HepG2 (cell line): Measurements from ENCODE around the gene PPDPF. TPM values are rescaled to one million over a fixed set of nuclear protein-coding genes. Genes with fewer than 3 reads are reported as not detected.

ENCODE experiments used
- CC2D1A ChIP-seq: sonication (generic); formaldehyde crosslinking; IDR thresholded peaks from 2 replicates; pipeline ENCODE4 v1.8.1; 2023; ENCODE audit warnings: mild to moderate bottlenecking, missing genetic modification reagents
- FOXK1 ChIP-seq: sonication (generic); formaldehyde crosslinking; IDR thresholded peaks from 2 replicates; pipeline ENCODE4 v1.4.0; 2020; ENCODE audit warnings: low read depth, missing genetic modification reagents, borderline replicate concordance
- PAWR ChIP-seq: sonication (generic); formaldehyde crosslinking; IDR thresholded peaks from 2 replicates; pipeline ENCODE4 v1.4.0; 2020; ENCODE audit warnings: missing genetic modification reagents, mild to moderate bottlenecking, borderline replicate concordance
- PLRG1 ChIP-seq: fragments of 450-650 bp; conservative IDR thresholded peaks from 2 replicates; pipeline ENCODE4 v1.6.1; 2016
- SIN3B ChIP-seq: fragments of 150-350 bp; IDR thresholded peaks from 2 replicates; pipeline ENCODE4 v1.6.1; 2014; ENCODE audit warnings: low read length
- TAF15 ChIP-seq: fragments of 200-400 bp; formaldehyde crosslinking; IDR thresholded peaks from one replicate; pipeline ENCODE4 v1.6.1; 2018; ENCODE audit warnings: mild to moderate bottlenecking, low read depth, low read length; ENCODE audit not compliant: poor library complexity, severe bottlenecking
- ZBTB33 ChIP-seq: sonication (generic); formaldehyde crosslinking; IDR thresholded peaks from 2 replicates; pipeline ENCODE4 v1.4.0; 2020; ENCODE audit warnings: missing genetic modification reagents
- ZEB1 ChIP-seq: IDR thresholded peaks from 2 replicates; pipeline ENCODE4 v1.6.1; 2012; ENCODE audit warnings: mild to moderate bottlenecking, low read depth, inconsistent platforms; ENCODE audit not compliant: insufficient replicate concordance
- ZFP37 ChIP-seq: sonication (generic); formaldehyde crosslinking; IDR thresholded peaks from 2 replicates; pipeline ENCODE4 v1.4.0; 2020; ENCODE audit warnings: missing genetic modification reagents, borderline replicate concordance
- ZNF576 ChIP-seq: sonication (generic); formaldehyde crosslinking; IDR thresholded peaks from 2 replicates; pipeline ENCODE4 v1.4.0; 2020; ENCODE audit warnings: mild to moderate bottlenecking, missing genetic modification reagents
- ZNF746 ChIP-seq: sonication (generic); formaldehyde crosslinking; IDR thresholded peaks from 2 replicates; pipeline ENCODE4 v1.8.0; 2022; ENCODE audit warnings: mild to moderate bottlenecking, missing genetic modification reagents
- polyA plus RNA-seq, 8 experiments: library from polyadenylated mRNA; depleted of rRNA in 3 of 8; stranded (reverse) in 7 of 8; unstranded in 1 of 8; fragments of >200 nt; fragmentation: Illumina TruSeq in 4 of 8; extraction: Trizol in 4 of 8; gene quantifications; 2 replicates each; pipeline versions ENCODE4 v1.2.1 to v1.2.3, GENCODE V29; 2011 to 2016; ENCODE audit warnings: low read depth in 4 of 8, missing spikeins in 1 of 8, mixed read lengths in 1 of 8; ENCODE audit not compliant: insufficient read depth in 1 of 8
- total RNA-seq, 5 experiments: library from RNA; depleted of rRNA; stranded (reverse); fragments of >200 nt; fragmentation: Illumina TruSeq; extraction: Trizol; gene quantifications; 2 replicates each; pipeline ENCODE4 v1.2.3, GENCODE V29; 2016; ENCODE audit warnings: low read depth in 1 of 5
- TF ChIP-seq, protein P1 (sequence below): sonication (generic); formaldehyde crosslinking; IDR thresholded peaks from one replicate; pipeline ENCODE4 v1.5.1; 2020; ENCODE audit warnings: mild to moderate bottlenecking, missing genetic modification reagents; ENCODE audit errors: not compliant biosample characterization
- TF ChIP-seq, protein P2 (sequence below): sonication (generic); formaldehyde crosslinking; IDR thresholded peaks from 2 replicates; pipeline ENCODE4 v1.4.0; 2020; ENCODE audit warnings: mild to moderate bottlenecking, missing genetic modification reagents
- TF ChIP-seq, protein P3 (sequence below): sonication (generic); formaldehyde crosslinking; IDR thresholded peaks from 2 replicates; pipeline ENCODE4 v1.4.0; 2020; ENCODE audit warnings: missing genetic modification reagents
- TF ChIP-seq, protein P4 (sequence below): sonication (generic); formaldehyde crosslinking; IDR thresholded peaks from 2 replicates; pipeline ENCODE4 v1.4.0; 2020; ENCODE audit warnings: mild to moderate bottlenecking, missing genetic modification reagents

PPDPF gene
- total and polyA plus RNA-seq, 2 of the 13 experiments (the other 11 are each of a cell fraction or from before 2014, with no cell fraction given), result 1.8 to 7.0 TPM

DNA sequence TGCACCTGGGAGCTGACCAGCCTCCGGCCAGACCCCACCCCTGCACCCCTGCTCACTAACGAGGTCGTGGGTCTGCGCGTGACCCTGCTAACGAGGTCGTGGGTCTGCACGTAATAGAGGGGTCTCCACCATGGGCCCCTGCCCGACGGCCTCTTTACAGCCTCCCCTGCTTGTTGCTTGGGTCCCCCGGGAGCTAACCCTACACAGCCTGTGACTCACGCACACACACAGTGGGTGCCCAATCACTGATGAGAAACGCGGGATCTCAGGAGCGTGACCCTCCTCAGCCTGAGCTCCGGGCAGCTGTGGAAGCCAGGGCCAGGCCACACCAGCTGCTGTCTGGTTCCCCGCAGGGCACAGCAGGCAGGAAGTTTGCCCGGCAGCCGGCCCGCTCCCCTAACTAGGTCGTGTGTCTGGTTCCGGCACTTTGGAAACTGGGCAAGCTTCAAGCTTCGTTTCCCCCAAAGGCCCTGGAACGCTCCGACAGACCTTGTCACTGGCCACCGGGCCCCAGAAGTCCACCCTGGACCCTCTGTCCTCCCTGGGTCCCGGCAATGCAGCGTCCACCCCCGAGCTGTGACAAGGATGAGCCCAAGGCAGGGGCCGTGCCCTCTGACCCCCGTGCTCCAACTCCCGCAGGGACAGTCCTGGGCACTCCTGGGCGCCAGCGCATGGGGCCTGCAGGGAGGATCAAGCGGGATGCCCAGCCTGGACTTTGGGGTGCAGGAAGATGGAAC lies 15.8 kb downstream of the PPDPF start (continued):
- TF ChIP-seq, protein P1, sequence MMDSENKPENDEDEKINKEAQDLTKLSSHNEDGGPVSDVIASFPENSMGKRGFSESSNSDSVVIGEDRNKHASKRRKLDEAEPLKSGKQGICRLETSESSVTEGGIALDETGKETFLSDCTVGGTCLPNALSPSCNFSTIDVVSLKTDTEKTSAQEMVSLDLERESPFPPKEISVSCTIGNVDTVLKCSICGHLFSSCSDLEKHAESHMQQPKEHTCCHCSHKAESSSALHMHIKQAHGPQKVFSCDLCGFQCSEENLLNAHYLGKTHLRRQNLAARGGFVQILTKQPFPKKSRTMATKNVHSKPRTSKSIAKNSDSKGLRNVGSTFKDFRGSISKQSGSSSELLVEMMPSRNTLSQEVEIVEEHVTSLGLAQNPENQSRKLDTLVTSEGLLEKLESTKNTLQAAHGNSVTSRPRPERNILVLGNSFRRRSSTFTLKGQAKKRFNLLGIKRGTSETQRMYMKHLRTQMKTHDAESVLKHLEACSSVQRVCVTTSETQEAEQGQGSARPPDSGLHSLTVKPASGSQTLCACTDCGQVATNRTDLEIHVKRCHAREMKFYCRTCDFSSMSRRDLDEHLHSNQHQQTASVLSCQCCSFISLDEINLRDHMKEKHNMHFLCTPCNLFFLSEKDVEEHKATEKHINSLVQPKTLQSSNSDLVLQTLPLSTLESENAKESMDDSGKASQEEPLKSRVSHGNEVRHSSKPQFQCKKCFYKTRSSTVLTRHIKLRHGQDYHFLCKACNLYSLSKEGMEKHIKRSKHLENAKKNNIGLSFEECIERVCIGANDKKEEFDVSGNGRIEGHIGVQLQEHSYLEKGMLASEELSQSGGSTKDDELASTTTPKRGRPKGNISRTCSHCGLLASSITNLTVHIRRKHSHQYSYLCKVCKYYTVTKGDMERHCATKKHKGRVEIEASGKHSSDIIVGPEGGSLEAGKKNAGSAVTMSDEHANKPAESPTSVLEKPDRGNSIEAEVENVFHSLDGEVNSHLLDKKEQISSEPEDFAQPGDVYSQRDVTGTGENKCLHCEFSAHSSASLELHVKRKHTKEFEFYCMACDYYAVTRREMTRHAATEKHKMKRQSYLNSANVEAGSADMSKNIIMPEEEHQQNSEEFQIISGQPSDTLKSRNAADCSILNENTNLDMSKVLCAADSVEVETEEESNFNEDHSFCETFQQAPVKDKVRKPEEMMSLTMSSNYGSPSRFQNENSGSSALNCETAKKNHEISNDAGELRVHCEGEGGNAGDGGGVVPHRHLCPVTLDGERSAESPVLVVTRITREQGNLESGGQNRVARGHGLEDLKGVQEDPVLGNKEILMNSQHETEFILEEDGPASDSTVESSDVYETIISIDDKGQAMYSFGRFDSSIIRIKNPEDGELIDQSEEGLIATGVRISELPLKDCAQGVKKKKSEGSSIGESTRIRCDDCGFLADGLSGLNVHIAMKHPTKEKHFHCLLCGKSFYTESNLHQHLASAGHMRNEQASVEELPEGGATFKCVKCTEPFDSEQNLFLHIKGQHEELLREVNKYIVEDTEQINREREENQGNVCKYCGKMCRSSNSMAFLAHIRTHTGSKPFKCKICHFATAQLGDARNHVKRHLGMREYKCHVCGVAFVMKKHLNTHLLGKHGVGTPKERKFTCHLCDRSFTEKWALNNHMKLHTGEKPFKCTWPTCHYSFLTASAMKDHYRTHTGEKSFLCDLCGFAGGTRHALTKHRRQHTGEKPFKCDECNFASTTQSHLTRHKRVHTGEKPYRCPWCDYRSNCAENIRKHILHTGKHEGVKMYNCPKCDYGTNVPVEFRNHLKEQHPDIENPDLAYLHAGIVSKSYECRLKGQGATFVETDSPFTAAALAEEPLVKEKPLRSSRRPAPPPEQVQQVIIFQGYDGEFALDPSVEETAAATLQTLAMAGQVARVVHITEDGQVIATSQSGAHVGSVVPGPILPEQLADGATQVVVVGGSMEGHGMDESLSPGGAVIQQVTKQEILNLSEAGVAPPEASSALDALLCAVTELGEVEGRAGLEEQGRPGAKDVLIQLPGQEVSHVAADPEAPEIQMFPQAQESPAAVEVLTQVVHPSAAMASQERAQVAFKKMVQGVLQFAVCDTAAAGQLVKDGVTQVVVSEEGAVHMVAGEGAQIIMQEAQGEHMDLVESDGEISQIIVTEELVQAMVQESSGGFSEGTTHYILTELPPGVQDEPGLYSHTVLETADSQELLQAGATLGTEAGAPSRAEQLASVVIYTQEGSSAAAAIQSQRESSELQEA, result peak; percentile 60
- TF ChIP-seq PLRG1 (no peak), PAWR (CRISPR knock-in tag) (no peak), ZNF746 (CRISPR knock-in tag) (no peak), ZEB1 (peak; percentile 58), ZNF576 (no peak), ZBTB33 (CRISPR knock-in tag) (no peak; the same call in none of the 2 replicates), CC2D1A (no peak), SIN3B (no peak), FOXK1 (CRISPR knock-in tag) (no peak), TAF15 (peak; percentile 23), ZFP37 (CRISPR knock-in tag) (no peak)
- TF ChIP-seq, protein P2, sequence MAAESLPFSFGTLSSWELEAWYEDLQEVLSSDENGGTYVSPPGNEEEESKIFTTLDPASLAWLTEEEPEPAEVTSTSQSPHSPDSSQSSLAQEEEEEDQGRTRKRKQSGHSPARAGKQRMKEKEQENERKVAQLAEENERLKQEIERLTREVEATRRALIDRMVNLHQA (CRISPR knock-in tag), result no peak
- TF ChIP-seq, protein P3, sequence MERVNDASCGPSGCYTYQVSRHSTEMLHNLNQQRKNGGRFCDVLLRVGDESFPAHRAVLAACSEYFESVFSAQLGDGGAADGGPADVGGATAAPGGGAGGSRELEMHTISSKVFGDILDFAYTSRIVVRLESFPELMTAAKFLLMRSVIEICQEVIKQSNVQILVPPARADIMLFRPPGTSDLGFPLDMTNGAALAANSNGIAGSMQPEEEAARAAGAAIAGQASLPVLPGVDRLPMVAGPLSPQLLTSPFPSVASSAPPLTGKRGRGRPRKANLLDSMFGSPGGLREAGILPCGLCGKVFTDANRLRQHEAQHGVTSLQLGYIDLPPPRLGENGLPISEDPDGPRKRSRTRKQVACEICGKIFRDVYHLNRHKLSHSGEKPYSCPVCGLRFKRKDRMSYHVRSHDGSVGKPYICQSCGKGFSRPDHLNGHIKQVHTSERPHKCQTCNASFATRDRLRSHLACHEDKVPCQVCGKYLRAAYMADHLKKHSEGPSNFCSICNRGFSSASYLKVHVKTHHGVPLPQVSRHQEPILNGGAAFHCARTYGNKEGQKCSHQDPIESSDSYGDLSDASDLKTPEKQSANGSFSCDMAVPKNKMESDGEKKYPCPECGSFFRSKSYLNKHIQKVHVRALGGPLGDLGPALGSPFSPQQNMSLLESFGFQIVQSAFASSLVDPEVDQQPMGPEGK (CRISPR knock-in tag), result no peak
- TF ChIP-seq, protein P4, sequence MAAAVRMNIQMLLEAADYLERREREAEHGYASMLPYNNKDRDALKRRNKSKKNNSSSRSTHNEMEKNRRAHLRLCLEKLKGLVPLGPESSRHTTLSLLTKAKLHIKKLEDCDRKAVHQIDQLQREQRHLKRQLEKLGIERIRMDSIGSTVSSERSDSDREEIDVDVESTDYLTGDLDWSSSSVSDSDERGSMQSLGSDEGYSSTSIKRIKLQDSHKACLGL, result peak; percentile 15; the same call in 1 of the 2 replicates
